GM12892 (cell line): ENCODE measurements around the gene ARPC5. TPM values are rescaled to one million over a fixed set of nuclear protein-coding genes. Genes with fewer than 3 reads are reported as not detected.
"Not testable (repeated sequence)": the region's sequence is repeated elsewhere in the genome, so short reads cannot be mapped to it uniquely, and the experiment has no call there.

Experiments
- DNase-seq: peaks from one replicate; pipeline ENCODE4 v3.0.0; 2011; ENCODE audit not compliant: insufficient read length
- FAIRE-seq: peaks from 2 replicates; lab custom pipeline; 2011; peaks lifted over from hg19 to GRCh38; lab: Jason Lieb, UNC
- POLR2A ChIP-seq: IDR thresholded peaks from 2 replicates; pipeline ENCODE4 v1.6.1; 2011; ENCODE audit warnings: low read depth, low read length, control low read depth
- POLR2AphosphoS5 ChIP-seq: IDR thresholded peaks from 2 replicates; pipeline ENCODE4 v1.6.1; 2011; ENCODE audit warnings: low read depth, low read length, control low read depth
- TAF1 ChIP-seq: IDR thresholded peaks from 2 replicates; pipeline ENCODE4 v1.6.1; 2011; ENCODE audit warnings: low read depth, mild to moderate bottlenecking, control low read depth, low read length, borderline replicate concordance
- polyA plus RNA-seq: library from polyadenylated mRNA; unstranded; fragments of >200 nt; gene quantifications from one replicate; pipeline ENCODE4 v1.2.1, GENCODE V29; 2012; ENCODE audit warnings: missing spikeins, inconsistent platforms; ENCODE audit not compliant: missing spikeins

Gene ARPC5
- polyA plus RNA-seq: 252 TPM

- DNase-seq (peak; percentile 74), FAIRE-seq (peak; percentile 95)
- TF ChIP-seq POLR2AphosphoS5 (peak; percentile 94), TAF1 (peak; percentile 87), POLR2A (peak; percentile 95)
Observed at GRCh38 chr1:183635606-183636333, at the start of gene ARPC5. TSS of gene ARPC5 (minus strand) at chr1:183635783. CDS start at chr1:183635659, 124 bp downstream.

- FAIRE-seq (peak; percentile 57), DNase-seq (peak; percentile 21)
- no peak for TF ChIP-seq TAF1
Observed at GRCh38 chr1:183685112-183685713, 49.6 kb upstream of the ARPC5 start.

DNA sequence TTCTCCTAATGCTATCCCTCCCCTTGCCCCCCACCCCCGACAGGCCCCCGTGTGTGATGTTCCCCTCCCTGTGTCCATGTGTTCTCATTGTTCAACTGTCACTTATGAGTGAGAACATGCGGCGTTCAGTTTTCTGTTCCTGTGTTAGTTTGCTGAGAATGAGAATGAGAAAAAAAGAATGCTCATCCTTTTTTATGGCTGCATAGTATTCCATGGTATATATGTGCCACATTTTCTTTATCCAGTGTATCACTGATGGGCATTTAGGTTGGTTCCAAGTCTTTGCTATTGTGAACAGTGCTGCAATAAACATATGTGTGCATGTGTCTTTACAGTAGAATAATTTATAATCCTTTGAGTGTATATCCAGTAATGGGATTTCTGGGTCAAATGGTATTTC, 43.8 kb upstream of the ARPC5 start:
- not testable (repeated sequence) for DNase-seq, FAIRE-seq

- TF ChIP-seq TAF1: no peak
- TF ChIP-seq POLR2AphosphoS5: no peak
- no peak for TF ChIP-seq POLR2A
- DNase-seq (no peak), FAIRE-seq (no peak)
Observed at GRCh38 chr1:183678819-183679218, 43.2 kb upstream of the ARPC5 start.

- no peak for TF ChIP-seq POLR2AphosphoS5
- TF ChIP-seq TAF1: no peak
- TF ChIP-seq POLR2A: no peak
- FAIRE-seq: no peak
- DNase-seq: no peak
Observed at GRCh38 chr1:183676586-183677189, 41.1 kb upstream of the ARPC5 start.

GRCh38 chr1:183675883-183676585, 40.5 kb upstream of the ARPC5 start:
- FAIRE-seq: no peak
- TF ChIP-seq POLR2AphosphoS5 (no peak), POLR2A (no peak), TAF1 (no peak)
- DNase-seq: no peak

GRCh38 chr1:183675381-183675780, 39.8 kb upstream of the ARPC5 start:
- no peak for TF ChIP-seq POLR2AphosphoS5
- TF ChIP-seq TAF1: no peak
- no peak for TF ChIP-seq POLR2A
- no peak for FAIRE-seq
- DNase-seq: no peak

DNA sequence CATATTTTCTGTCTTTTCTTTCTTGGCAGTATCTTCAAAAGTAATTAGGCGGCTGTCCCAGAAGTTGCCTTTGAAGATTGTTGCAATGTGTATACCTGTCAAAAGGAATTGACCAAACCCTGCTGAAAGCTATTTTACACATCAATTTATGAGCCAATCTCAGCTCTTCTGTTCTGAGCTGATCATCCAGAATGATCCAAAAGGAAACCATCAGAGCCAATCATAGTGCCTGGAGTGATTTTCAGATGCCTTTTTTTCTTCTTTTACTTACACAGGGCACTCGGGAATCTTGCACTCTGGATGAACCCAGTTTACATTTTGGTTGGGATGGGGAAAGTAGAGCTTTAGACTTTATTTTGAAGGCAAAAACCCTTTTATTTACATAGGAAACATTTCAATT, 39.3 kb upstream of the ARPC5 start:
- no peak for DNase-seq
- FAIRE-seq: no peak

GRCh38 chr1:183674339-183674738, 38.8 kb upstream of the ARPC5 start:
- no peak for TF ChIP-seq POLR2AphosphoS5
- no peak for TF ChIP-seq TAF1
- no peak for TF ChIP-seq POLR2A
- FAIRE-seq (no peak), DNase-seq (no peak)

More for the DNA sequence above, 39.3 kb upstream of the ARPC5 start:
- TF ChIP-seq POLR2AphosphoS5 (no peak), POLR2A (no peak), TAF1 (no peak)

DNA sequence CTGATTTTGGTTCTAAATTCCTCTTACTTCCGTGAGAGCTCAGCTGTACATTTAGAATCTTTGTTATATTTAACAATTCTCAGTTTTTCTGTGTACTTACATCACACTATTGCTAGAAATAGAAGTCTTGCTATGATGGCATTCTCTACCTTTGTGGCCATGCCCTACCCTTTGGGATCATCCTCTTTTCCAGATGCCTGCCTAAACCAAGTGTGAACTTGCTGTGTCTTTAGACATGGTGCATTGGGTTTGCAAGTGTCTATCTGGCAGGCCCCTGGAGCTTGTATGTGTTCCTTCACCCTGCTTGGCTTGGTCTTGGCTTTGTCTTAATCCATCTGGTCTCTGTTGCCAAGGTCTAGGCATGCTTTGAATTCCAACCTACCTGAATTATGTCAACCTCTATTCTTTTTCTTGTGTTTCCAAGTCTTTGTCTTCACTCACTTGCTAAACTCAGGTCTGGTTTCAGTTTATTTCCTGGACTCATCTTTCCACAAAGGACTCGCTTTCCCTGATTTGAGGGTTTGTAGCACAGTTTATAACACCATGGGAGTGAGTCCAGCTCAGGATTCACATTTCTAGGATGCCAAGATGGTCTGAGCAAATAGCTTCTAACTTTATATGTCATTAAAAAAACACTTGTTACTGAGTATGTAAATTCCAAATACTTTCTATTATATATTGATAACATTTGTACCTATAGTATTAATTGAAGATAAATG, 38.2 kb upstream of the ARPC5 start:
- FAIRE-seq: no peak
- no peak for DNase-seq
- no peak for TF ChIP-seq POLR2AphosphoS5
- no peak for TF ChIP-seq POLR2A
- TF ChIP-seq TAF1: no peak

GRCh38 chr1:183670169-183670568, 34.6 kb upstream of the ARPC5 start:
- FAIRE-seq: no peak
- no peak for DNase-seq
- TF ChIP-seq TAF1: no peak
- TF ChIP-seq POLR2A: no peak
- no peak for TF ChIP-seq POLR2AphosphoS5
